HG03039 (cell line): Measurements from ENCODE around the gene TMEM89.

Experiments used
- ATAC-seq: cut with Tn5 transposase; IDR thresholded peaks from one replicate; pipeline ENCODE4 v1.9.1; 2021; ENCODE audit warnings: mild to moderate bottlenecking, moderate library complexity; ENCODE audit not compliant: unreplicated experiment

TMEM89 gene

DNA sequence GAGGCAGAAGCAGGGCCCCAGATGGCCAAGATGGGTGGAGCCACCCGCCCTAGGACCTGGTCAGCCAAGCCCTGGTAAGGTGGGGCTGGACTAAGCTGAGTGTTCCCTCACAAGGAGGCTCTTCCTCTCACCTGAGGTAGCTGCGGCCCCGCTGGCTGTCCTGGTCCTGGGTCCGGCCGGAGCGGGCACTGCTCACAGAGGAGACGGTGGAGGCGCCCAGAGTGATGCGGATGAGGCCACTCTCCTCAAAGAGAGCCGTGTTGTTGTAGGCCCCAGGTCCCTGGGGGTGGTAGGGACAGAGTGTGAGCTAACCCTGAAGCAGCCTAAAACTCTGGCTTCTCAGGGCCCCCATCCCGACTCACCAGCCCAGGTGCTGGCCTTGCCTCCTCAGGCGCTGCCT is 21.0 kb upstream of the TMEM89 start:
- no peak for ATAC-seq

- no peak for ATAC-seq
Observed at GRCh38 chr3:48641396-48641795, 19.8 kb upstream of the TMEM89 start.

DNA sequence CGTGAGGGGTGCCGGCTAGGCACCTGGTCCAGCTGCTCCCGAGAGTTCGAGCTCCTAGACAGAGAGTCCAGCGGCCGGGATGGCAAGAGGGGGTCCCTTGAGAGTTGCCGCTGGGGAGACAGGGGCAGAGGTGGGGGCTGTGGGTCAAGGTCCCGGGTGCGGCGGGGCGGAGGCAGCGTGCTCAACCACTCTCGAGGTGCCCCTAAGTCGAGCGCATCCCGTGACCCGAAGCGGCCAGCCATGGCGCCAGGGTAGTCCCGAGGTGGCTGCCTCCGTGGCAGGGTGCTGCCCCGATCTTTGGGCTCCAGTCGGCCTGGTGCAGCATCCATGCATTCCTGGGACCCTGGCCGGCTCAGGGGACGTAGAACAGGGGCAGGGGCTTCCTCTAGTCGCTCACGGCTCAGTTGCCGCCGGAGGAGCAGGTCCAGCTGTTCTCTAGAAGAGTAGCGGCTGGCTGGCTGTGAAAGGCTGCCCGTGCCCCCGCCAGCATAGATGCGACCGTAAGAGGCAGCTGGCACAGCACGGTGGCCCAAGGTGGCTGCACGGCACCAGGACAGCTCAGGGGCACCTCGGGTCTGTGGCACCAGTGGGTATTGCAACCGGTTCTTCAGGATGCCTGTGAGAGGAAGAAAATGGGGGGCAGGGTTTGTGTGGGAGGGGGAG is 18.5 kb upstream of the TMEM89 start:
- ATAC-seq, result no peak

DNA sequence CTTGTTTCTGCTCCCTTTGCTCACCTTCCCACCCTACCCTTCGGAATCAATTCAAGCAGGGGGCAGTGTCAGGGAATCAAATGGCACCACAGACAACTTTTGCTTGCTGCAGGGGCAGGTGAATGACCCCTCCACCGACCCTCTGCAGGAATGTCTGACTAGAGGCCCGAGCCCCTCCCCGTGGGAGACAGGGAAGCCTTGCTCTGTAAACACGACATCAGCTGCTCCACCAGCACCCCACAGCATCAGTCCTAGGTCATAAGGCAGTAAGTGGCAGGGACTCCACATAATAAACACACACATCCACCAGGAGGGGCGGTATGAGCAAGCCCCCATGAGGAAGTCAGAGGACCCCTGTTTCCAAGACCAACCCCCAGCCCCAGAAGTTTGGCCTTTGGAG is 15.7 kb upstream of the TMEM89 start:
- no peak for ATAC-seq

GRCh38 chr3:48636149-48636655 is 14.6 kb upstream of the TMEM89 start:
- no peak for ATAC-seq

- ATAC-seq, result peak; percentile 88
Observed at GRCh38 chr3:48635222-48636021, 13.9 kb upstream of the TMEM89 start, which contains the start of gene SLC26A6. SLC26A6 (minus strand) TSS chr3:48635461; CDS start chr3:48635393, 68 bp downstream.

- ATAC-seq, result no peak
Observed at GRCh38 chr3:48634661-48635221, 13.2 kb upstream of the TMEM89 start.

DNA sequence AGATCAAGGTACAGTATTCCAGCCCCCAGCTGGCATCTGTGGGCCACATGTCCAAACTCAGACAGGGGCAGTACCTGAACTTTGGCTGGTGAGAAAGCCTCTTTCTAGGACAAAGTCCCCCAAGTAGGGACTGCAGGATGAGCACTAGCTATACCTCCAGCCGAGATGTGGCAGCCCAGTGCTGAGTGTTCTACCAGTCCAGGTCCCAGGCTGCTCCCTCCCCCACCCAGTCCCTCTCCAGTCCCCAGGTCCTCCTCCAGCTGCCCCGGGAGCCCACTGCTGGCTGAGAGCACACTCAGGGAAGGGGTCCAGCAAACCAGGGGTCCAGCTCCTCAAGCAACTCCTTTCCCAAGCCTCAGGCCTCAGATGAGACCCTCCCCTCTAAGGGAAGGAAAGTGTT is 12.2 kb upstream of the TMEM89 start:
- no peak for ATAC-seq

GRCh38 chr3:48633256-48633655 is 11.7 kb upstream of the TMEM89 start:
- no peak for ATAC-seq

DNA sequence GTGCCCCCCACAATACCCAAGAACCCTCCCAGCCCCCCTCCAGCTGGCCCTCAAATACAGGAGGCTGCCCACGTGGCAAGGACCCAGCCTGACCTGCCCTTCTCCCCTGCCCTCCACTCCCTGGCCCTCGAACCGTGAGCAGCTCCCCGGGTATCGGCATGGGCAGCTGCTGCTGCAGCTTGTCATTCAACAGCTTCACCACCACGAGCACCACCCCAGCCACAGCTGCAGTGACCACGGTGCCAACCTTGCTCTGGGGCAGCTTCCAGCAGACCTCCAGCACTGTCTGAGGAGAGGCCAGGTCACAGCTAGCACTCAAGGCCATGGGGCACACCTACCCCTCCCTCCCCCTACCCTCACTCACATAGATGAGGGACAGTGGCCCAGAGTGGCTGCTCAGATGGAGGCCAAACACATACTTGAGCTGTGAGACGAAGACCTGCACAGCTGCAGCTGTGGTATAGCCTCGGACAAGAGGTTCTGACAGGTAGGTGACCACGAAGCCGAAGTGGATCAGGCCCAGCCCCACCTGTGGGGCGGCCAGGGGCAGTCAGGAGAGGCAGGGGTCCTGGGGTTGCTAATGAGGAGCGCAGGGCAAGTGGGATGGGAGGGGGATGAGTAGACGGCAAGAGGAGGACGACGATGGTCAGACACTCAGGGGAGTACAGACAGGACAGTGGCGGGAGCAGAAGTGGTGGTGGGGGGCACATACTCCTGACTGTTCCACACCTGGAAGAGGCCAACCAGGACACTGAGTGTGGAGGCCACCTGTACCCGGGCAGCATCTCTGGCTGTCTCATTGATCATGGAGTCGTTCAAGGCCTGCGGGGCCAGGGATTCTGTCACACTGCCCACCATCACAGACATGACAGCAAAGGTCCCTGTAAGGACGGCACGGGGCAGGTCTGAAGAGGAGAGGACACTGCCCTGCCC is 10.2 kb upstream of the TMEM89 start:
- ATAC-seq, result no peak

DNA sequence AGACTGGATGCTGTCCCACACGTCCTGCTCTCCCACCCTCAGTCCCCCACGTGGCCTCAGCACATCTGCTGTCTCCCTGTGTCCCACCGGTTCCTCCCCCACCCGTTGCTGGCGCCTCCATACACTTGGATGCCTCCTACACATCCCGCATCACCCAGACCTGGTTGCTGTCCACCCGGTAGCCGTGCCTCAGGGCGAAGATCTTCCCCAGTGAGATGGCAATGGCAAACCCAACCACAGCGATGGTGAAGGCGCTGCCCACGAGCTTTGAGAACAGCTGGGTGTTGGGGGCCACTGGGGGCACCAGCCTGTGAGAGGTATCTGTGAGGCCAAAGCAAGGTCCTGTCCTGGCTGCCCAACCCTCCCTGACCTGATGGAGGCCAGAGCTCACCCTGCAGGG is 9.3 kb upstream of the TMEM89 start:
- ATAC-seq, result no peak

DNA sequence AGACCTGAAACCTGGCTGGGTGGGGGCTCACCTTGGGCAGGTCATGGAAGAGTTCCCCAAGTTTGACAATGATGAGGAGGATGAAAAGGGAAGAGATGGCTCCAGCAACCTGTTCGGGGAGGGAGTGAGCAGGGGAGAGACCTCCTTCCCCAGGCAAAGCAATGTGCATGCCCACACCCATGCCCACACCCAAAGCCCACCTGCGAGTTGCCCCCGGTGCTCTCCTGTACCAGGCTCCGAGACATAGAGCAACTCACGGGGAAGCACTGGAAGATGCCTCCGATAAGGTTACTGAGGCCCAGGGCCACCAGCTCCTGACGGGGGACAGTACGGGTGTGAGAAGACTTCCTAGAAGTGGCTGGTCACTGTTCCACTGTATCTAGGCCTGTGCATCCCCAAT is 8.8 kb upstream of the TMEM89 start:
- ATAC-seq, result no peak

- ATAC-seq, result no peak
Observed at GRCh38 chr3:48629894-48630293, 8.3 kb upstream of the TMEM89 start.

DNA sequence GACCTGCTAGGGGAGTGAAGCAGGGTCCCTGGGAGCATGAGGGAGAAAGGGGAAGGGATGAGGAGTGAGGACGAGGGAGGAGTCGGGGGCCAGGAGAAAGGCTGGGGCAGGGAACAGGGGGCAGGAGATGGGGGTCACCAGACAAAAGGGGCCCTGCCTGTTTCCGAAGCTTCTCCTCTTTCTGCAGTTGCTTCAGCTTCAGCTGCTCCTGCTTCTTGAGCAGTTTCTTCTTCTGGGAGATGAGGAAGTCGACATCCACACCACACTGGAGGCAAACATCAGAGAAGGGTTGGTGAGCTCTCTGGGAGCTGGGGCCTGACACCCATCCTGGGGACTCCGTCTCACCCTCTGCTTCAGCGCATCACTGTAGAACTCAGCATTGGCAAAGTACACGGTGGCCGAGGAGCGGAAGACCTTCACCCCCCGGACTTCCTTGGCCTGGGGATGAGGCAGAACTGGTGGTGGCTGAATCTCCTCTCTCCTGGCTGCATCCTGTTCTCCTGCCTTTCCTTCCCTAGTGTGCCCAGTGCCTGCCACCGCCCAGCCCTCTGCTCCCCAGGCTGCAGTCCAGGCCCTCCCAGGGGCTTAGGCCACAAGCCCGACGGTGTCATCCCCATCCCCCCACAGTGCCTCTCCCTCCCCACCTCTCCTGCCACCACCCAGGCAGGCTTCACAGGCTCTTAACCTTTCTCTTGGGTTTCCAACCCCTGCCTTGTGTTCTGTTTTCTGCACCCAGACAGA is 6.9 kb upstream of the TMEM89 start:
- no peak for ATAC-seq

GRCh38 chr3:48625600-48625999 is 4.0 kb upstream of the TMEM89 start:
- no peak for ATAC-seq

DNA sequence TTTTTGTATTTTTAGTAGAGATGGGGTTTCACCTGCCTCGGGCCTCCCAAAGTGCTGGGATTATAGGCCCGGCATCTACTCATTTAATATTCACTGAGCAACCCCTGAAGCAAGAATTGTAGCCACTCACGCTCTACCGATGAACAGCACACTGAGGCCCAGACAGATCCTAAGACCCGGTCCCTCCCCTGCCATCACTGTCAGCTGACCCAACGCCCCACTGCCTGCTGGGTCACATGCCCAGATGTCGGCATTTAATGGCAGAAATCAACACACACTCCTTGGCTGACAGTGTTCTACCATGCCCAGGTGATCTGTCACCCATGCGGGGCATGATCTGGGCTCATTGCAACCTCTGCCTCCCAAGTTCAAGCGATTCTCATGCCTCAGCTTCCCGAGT is 3.2 kb upstream of the TMEM89 start:
- ATAC-seq, result no peak

- ATAC-seq, result no peak
Observed at GRCh38 chr3:48623851-48624547, 2.4 kb upstream of the TMEM89 start.

DNA sequence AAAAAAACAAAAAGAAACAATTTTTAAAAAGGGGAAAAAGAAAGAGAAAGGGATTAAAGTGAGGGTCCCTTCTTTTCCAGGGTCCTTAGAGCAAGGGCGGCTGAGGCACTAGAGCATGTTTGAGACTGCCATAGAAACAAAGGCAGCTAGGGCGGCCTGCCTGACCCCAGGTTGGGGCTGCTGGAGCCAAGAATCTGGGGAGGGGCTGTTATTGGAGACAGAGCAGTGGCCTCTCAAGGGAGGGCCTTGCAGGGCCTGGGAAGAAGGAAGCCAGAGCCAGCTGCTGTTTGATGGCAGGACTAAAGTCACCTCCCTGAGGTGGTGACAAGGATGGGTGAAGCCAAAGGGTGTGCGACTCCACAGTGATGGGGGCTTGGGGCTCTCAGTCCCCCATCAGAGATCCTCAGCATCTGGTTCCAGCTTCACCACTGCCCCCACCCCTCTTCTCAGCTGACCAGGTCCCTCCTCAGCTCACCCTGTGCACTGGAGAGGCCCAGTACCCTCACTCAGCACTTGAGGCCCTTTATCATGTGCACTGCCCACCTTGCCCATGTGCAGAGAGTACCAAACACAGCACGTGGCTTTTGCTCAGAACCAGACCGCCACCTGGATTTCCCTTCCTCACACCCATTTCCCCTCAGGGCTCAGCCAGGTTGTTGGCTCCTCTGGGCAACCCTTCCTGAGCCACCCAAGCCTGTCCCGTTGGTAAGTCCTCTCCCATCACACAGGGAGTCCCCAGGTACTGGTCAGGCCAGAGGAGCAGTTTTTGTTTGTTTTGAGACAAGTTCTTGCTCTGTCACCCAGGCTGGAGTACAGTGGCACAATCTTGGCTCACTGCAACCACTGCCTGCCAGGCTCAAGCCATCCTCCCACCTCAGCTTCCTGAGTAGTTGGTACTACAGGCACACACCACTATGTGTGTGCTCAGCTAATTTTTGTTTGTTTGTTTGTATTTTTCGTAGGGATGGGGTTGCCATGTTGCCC is 1.7 kb downstream of the TMEM89 start:
- ATAC-seq, result no peak
